Caco-2 (cell line): Measurements from ENCODE around the gene UBE2H. TPM values are rescaled to one million over a fixed set of nuclear protein-coding genes. Genes with fewer than 3 reads are reported as not detected.

Experiments used
- BruUV-seq: library from RNA; stranded (reverse); fragments of 400-500 nt; replicated peaks from 2 replicates; lab custom pipeline; 2021; lab: Mats Ljungman, UMichigan
- CTCF ChIA-PET: fragments of 300-600 bp; sonication (Branson Sonifier 250); formaldehyde crosslinking; loops from one replicate; lab custom pipeline; 2022; ENCODE audit warnings: antibody characterized with exemption; lab: Charles Lee
- POLR2A ChIA-PET: fragments of 300-600 bp; sonication (Branson Sonifier 250); formaldehyde crosslinking; loops from one replicate; lab custom pipeline; 2022; ENCODE audit warnings: antibody characterized with exemption; lab: Charles Lee
- DNase-seq, 2 experiments: peaks; one replicate each; pipeline versions ENCODE4 v3.0.0 to v3.0.0-alpha.2; 2020 to 2022
- H3K27me3 ChIP-seq: replicated peaks from 2 replicates; pipeline ENCODE4 v1.6.0; 2011; ENCODE audit warnings: low read length; ENCODE audit not compliant: control insufficient read depth, insufficient read depth
- H3K36me3 ChIP-seq: 2 replicates; pipeline ENCODE4 v1.5.1; 2011; ENCODE audit warnings: low read length; ENCODE audit not compliant: control insufficient read depth, insufficient read depth
- H3K4me1 ChIP-seq: fragments of 250-450 bp; sonication (Bioruptor Pico); 2 replicates; pipeline ENCODE4 v1.5.1; 2020; ENCODE audit warnings: mild to moderate bottlenecking
- H3K4me3 ChIP-seq: 2 replicates; pipeline ENCODE4 v1.5.1; 2011; ENCODE audit warnings: low read depth, mild to moderate bottlenecking, control low read depth, low read length
- H3K9me3 ChIP-seq: fragments of 250-450 bp; sonication (Bioruptor Pico); 2 replicates; pipeline ENCODE4 v1.5.1; 2020; ENCODE audit warnings: mild to moderate bottlenecking, moderate library complexity
- H3K27ac Mint-ChIP-seq: one replicate; pipeline ENCODE4 v1.8.0; 2022; ENCODE audit warnings: mixed read lengths; ENCODE audit not compliant: unreplicated experiment
- H3K27me3 Mint-ChIP-seq: one replicate; pipeline ENCODE4 v1.8.0; 2022; ENCODE audit warnings: mixed read lengths; ENCODE audit not compliant: insufficient read depth, unreplicated experiment
- H3K36me3 Mint-ChIP-seq: one replicate; pipeline ENCODE4 v1.8.0; 2022; ENCODE audit warnings: mild to moderate bottlenecking, mixed read lengths; ENCODE audit not compliant: insufficient read depth, unreplicated experiment
- H3K4me1 Mint-ChIP-seq: one replicate; pipeline ENCODE4 v1.8.0; 2022; ENCODE audit warnings: low read depth, mixed read lengths; ENCODE audit not compliant: unreplicated experiment
- H3K4me3 Mint-ChIP-seq: one replicate; pipeline ENCODE4 v1.8.0; 2022; ENCODE audit warnings: mild to moderate bottlenecking, moderate library complexity, mixed read lengths; ENCODE audit not compliant: unreplicated experiment
- H3K9me3 Mint-ChIP-seq: one replicate; pipeline ENCODE4 v1.8.0; 2022; ENCODE audit warnings: mixed read lengths; ENCODE audit not compliant: unreplicated experiment
- CTCF ChIP-seq, 2 experiments: fragments of 200-600 bp in 1 of 2; IDR thresholded peaks; 1 replicate in 1 of 2; 2 replicates in 1 of 2; pipeline versions ENCODE4 v1.5.1 to v1.8.0; 2011 to 2022; ENCODE audit warnings: antibody characterized with exemption in 1 of 2, control low read depth in 1 of 2, inconsistent platforms in 1 of 2, low read depth in 1 of 2, low read length in 1 of 2, mild to moderate bottlenecking in 1 of 2, moderate library complexity in 1 of 2; ENCODE audit not compliant: insufficient read depth in 1 of 2, severe bottlenecking in 1 of 2, unreplicated experiment in 1 of 2
- intact Hi-C: fragments of 100-400 bp; cut with micrococcal nuclease; formaldehyde crosslinking; loops from one replicate; pipeline ENCODE4 v1.10.0; 2022; ENCODE audit not compliant: unreplicated experiment
- total RNA-seq: library from RNA; stranded (reverse); gene quantifications from 2 replicates; pipeline ENCODE4 v1.2.3, GENCODE V29; 2022

Gene UBE2H
- total RNA-seq, 1 experiment from 2014 or later = 35.7 TPM

- H3K36me3 Mint-ChIP-seq = peaks cover 34% of the 10 kb centered on the region
- POLR2A ChIA-PET = no interaction called here
- H3K27me3 Mint-ChIP-seq = no peaks in the 10 kb centered on the region
- H3K27me3 ChIP-seq = no peaks in the 10 kb centered on the region
- no peak overlapping the region for H3K4me3 Mint-ChIP-seq
- H3K9me3 Mint-ChIP-seq = no peaks in the 10 kb centered on the region
- H3K9me3 ChIP-seq = no peaks in the 10 kb centered on the region
- no peaks in the 10 kb centered on the region for H3K36me3 ChIP-seq
- no peaks in the 10 kb centered on the region for H3K4me1 ChIP-seq
- DNase-seq = no peak
- no peak overlapping the region for H3K27ac Mint-ChIP-seq
- no peak overlapping the region for H3K4me3 ChIP-seq
- BruUV-seq = no TSS peak
- intact Hi-C loops = no loop called here
- CTCF ChIA-PET = no interaction called here
- peaks cover 14% of the 10 kb centered on the region for H3K4me1 Mint-ChIP-seq
- TF ChIP-seq CTCF (IDR thresholded peaks at IDR 0.05; ENCODE audit: insufficient read depth in 1 of 2, low read depth in 1 of 2, low read length in 1 of 2, severe bottlenecking in 1 of 2, unreplicated experiment in 1 of 2) = no peak
Observed at GRCh38 chr7:129875160-129875559, 77.6 kb downstream of the UBE2H start.

- H3K27ac Mint-ChIP-seq = no peak overlapping the region
- intact Hi-C loops = no loop called here
- Histone ChIP-seq H3K4me3 (no peak overlapping the region), H3K9me3 (no peaks in the 10 kb centered on the region), H3K4me1 (no peaks in the 10 kb centered on the region), H3K36me3 (no peaks in the 10 kb centered on the region), H3K27me3 (no peaks in the 10 kb centered on the region)
- no TSS peak for BruUV-seq
- peaks cover 30% of the 10 kb centered on the region for H3K36me3 Mint-ChIP-seq
- POLR2A ChIA-PET = no interaction called here
- no peaks in the 10 kb centered on the region for H3K27me3 Mint-ChIP-seq
- no peak overlapping the region for H3K4me3 Mint-ChIP-seq
- CTCF ChIA-PET = no interaction called here
- H3K4me1 Mint-ChIP-seq = peaks cover 14% of the 10 kb centered on the region
- H3K9me3 Mint-ChIP-seq = no peaks in the 10 kb centered on the region
- TF ChIP-seq CTCF (IDR thresholded peaks at IDR 0.05; ENCODE audit: insufficient read depth in 1 of 2, low read depth in 1 of 2, low read length in 1 of 2, severe bottlenecking in 1 of 2, unreplicated experiment in 1 of 2) = no peak
- no peak for DNase-seq
Observed at GRCh38 chr7:129874722-129875121, 78.0 kb downstream of the UBE2H start.

GRCh38 chr7:129872054-129872453, 80.7 kb downstream of the UBE2H start:
- Mint-ChIP-seq H3K4me1 (peaks cover 9% of the 10 kb centered on the region), H3K4me3 (no peak overlapping the region), H3K27me3 (no peaks in the 10 kb centered on the region), H3K36me3 (peaks cover 20% of the 10 kb centered on the region), H3K27ac (no peak overlapping the region), H3K9me3 (no peaks in the 10 kb centered on the region)
- BruUV-seq = no TSS peak
- ChIA-PET CTCF (no interaction called here), POLR2A (no interaction called here)
- intact Hi-C loops = no loop called here
- TF ChIP-seq CTCF (IDR thresholded peaks at IDR 0.05; ENCODE audit: insufficient read depth in 1 of 2, low read depth in 1 of 2, low read length in 1 of 2, severe bottlenecking in 1 of 2, unreplicated experiment in 1 of 2) = no peak
- no peaks in the 10 kb centered on the region for H3K9me3 ChIP-seq
- H3K27me3 ChIP-seq = no peaks in the 10 kb centered on the region
- H3K4me1 ChIP-seq = no peaks in the 10 kb centered on the region
- no peak for DNase-seq
- H3K4me3 ChIP-seq = no peak overlapping the region
- no peaks in the 10 kb centered on the region for H3K36me3 ChIP-seq
